Sigmoid colon (tissue), 4 donors: ENCODE measurements around the gene GYS2.

ENCODE experiments used
- CTCF ChIP-seq, 4 experiments: fragments of 450-650 bp in 3 of 4; fragments of 200-600 bp in 1 of 4; IDR thresholded peaks; one replicate each; pipeline ENCODE4 v1.5.1; 2016 to 2019; ENCODE audit warnings: antibody characterized with exemption in 4 of 4, mild to moderate bottlenecking in 3 of 4, moderate library complexity in 2 of 4
- EP300 ChIP-seq, 4 donors: sonication (generic); formaldehyde crosslinking; IDR thresholded peaks; one replicate each; pipeline ENCODE4 v1.6.1; 2017; ENCODE audit warnings: antibody characterized with exemption in 4 of 4

GRCh38 chr12:21538061-21538653 is 66.5 kb downstream of the GYS2 start:
- TF ChIP-seq EP300 (IDR thresholded peaks at IDR 0.05) = no peak
- no peak for TF ChIP-seq CTCF (IDR thresholded peaks at IDR 0.05)
